Common myeloid progenitor, CD34-positive (primary cell): ENCODE data around the gene CNNM1.

ENCODE experiments used
- CTCF ChIA-PET: fragments of 350-600 bp; sonication (Branson Sonifier 250); formaldehyde crosslinking; loops from one replicate; lab custom pipeline; 2021; ENCODE audit warnings: antibody characterized with exemption; lab: Charles Lee
- POLR2A ChIA-PET: fragments of 350-600 bp; sonication (Branson Sonifier 250); formaldehyde crosslinking; loops from one replicate; lab custom pipeline; 2021; ENCODE audit warnings: antibody characterized with exemption; lab: Charles Lee
- DNase-seq, 3 donors: peaks; one replicate each; pipeline versions ENCODE4 v3.0.0 to v3.0.0-alpha.2; 2013
- H3K27ac ChIP-seq, 2 experiments: 1 replicate in 1 of 2; 2 replicates in 1 of 2; pipeline ENCODE4 v1.7.0; 2013; ENCODE audit warnings: inconsistent platforms in 2 of 2, low read length in 2 of 2, mild to moderate bottlenecking in 2 of 2, low read depth in 1 of 2, moderate library complexity in 1 of 2; ENCODE audit not compliant: severe bottlenecking in 2 of 2, insufficient read depth in 1 of 2, poor library complexity in 1 of 2
- H3K27me3 ChIP-seq, 5 experiments: replicated peaks in 2 of 5; 1 replicate in 3 of 5; 2 replicates in 2 of 5; pipeline versions ENCODE4 v1.6.1 to v1.7.0; 2013; ENCODE audit warnings: low read length in 4 of 5, mild to moderate bottlenecking in 2 of 5, moderate library complexity in 2 of 5, inconsistent platforms in 1 of 5; ENCODE audit not compliant: insufficient read depth in 5 of 5, control insufficient read depth in 4 of 5
- H3K36me3 ChIP-seq, 4 experiments: 1 replicate in 2 of 4; 2 replicates in 2 of 4; pipeline versions ENCODE4 v1.6.1 to v1.7.0; 2013; ENCODE audit warnings: low read length in 3 of 4, control low read depth in 1 of 4, mild to moderate bottlenecking in 1 of 4; ENCODE audit not compliant: control insufficient read depth in 4 of 4, insufficient read depth in 4 of 4
- H3K4me1 ChIP-seq, 4 experiments: 1 replicate in 3 of 4; 2 replicates in 1 of 4; pipeline versions ENCODE4 v1.6.1 to v1.7.1; 2013; ENCODE audit warnings: low read length in 3 of 4, mild to moderate bottlenecking in 3 of 4, control low read depth in 1 of 4, inconsistent platforms in 1 of 4, moderate library complexity in 1 of 4; ENCODE audit not compliant: control insufficient read depth in 4 of 4, insufficient read depth in 4 of 4; ENCODE audit errors: control extremely low read depth in 1 of 4
- H3K4me3 ChIP-seq, 7 experiments: 1 replicate in 4 of 7; 2 replicates in 3 of 7; pipeline versions ENCODE4 v1.5.1 to v1.7.0; 2013; ENCODE audit warnings: mild to moderate bottlenecking in 7 of 7, low read length in 6 of 7, moderate library complexity in 6 of 7, inconsistent platforms in 2 of 7, low read depth in 2 of 7, control low read depth in 1 of 7; ENCODE audit not compliant: insufficient read depth in 4 of 7, control insufficient read depth in 1 of 7; ENCODE audit errors: extremely low read depth in 1 of 7
- H3K9me3 ChIP-seq, 5 experiments: 1 replicate in 4 of 5; 2 replicates in 1 of 5; pipeline versions ENCODE4 v1.6.1 to v1.7.1; 2013; ENCODE audit warnings: low read length in 4 of 5, mild to moderate bottlenecking in 2 of 5, inconsistent platforms in 1 of 5, low read depth in 1 of 5, moderate library complexity in 1 of 5; ENCODE audit not compliant: control insufficient read depth in 4 of 5, insufficient read depth in 2 of 5; ENCODE audit errors: control extremely low read depth in 1 of 5
- WGBS: methylation state at CpG from one replicate; pipeline ENCODE4 v1.1.5; 2013; ENCODE audit not compliant: insufficient coverage; 5-methylcytosine and 5-hydroxymethylcytosine counted together

Gene CNNM1

DNA sequence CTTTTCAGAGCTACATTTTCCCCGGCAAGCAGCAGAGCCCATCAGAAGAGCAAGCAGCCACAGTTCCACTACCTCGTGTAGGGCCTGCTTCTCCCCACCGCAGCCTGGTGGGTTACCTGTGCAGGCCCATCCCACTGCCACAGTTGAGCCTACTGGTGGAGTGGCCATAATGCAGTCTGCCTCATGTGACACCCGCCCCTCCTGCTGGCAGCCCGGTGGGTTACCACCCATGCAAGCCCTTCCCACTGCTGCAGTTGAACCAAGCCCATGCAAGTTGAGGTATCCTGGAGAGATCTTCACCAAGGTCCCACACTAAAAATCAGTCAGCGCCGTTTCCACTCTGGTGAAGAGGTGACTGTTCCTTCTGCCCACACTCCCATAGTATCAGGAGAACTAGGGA, 32.1 kb upstream of the CNNM1 start:
- peaks cover 0 to 3% (median 0%) of the 10 kb centered on the region in 5 experiments for H3K27me3 ChIP-seq
- ChIA-PET POLR2A (no interaction called here), CTCF (no interaction called here)
- peak in 1 of 3 donors; percentile 9 for DNase-seq
- no peaks in the 10 kb centered on the region for H3K9me3 ChIP-seq
- H3K4me3 ChIP-seq = no peak overlapping the region
- 100% methylated on average over 4 of the region's 7 CpGs for WGBS
- no peaks in the 10 kb centered on the region for H3K4me1 ChIP-seq
- H3K27ac ChIP-seq = no peak overlapping the region
- H3K36me3 ChIP-seq = no peaks in the 10 kb centered on the region

DNA sequence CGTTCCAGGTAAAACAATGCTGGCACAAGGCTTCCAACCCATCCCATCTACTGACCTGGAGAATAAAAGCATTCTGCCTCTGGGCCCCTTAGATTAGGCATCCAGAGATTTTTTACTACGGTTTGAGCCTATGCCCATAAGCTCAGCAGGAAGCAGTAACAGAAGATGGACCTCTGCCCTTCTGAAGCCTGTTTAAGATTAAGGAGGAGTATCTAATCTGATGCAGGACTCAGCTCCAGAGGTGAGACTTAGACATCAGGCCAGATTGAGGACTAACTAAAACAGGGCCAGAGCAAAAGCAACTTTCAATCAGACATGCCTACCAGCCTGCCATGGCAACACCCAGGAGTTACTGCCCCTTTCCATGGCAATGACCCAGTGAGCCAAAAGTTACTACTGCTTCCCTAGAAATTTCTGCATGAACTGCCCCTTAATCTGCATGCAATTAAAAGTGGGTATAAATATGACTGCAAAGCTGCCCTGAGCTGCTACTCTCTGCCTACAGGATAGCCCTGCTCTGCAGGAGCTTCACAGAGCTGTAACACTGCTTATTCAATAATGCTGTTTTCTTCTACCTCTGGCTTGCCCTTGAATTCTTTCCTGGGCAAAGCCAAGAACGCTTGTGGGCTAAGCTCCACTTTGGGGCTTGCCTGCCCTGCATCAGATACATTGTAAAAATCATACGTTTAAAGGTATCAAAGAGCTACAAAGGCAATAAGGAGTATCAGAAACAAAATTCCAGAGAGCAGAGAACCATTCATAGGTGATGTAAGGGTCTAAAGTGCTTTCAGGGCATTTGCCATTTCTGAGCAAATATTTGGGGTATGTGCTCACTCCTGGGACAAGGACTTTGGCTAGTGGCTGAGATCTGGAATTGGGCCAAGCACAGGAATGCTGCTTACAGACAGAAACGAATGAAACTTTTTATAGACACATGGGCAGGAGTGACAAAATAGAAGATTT, 25.0 kb upstream of the CNNM1 start:
- 50% methylated on average over 4 of the region's 5 CpGs for WGBS
- ChIA-PET CTCF (no interaction called here), POLR2A (no interaction called here)
- Histone ChIP-seq H3K27me3 (peaks cover 0 to 2% (median 0%) of the 10 kb centered on the region in 5 experiments), H3K9me3 (peaks cover 0 to 9% (median 0%) of the 10 kb centered on the region in 5 experiments), H3K27ac (no peak overlapping the region), H3K36me3 (no peaks in the 10 kb centered on the region), H3K4me3 (no peak overlapping the region), H3K4me1 (no peaks in the 10 kb centered on the region)
- no peak for DNase-seq

DNA sequence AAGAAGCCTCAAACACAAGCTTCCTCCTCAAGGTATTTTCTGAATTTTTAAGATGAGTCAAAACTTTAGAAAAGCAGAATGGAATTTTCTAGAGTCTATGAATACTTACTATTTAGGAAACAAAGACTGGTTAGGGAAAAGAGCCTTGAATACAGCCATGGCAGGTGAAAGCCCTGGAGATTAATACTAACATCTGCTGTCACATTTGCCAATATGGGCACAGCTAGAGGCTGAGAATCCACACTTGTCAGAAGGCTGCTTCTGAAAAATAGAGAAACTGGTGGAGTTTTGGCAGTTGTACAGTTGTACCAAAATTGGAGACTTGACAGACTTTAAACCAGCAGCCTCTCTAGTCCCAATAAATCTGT, 24.3 kb upstream of the CNNM1 start:
- ChIA-PET POLR2A (no interaction called here), CTCF (no interaction called here)
- Histone ChIP-seq H3K9me3 (peaks cover 0 to 15% (median 4%) of the 10 kb centered on the region in 5 experiments), H3K36me3 (no peaks in the 10 kb centered on the region), H3K27ac (no peak overlapping the region), H3K4me1 (no peaks in the 10 kb centered on the region), H3K27me3 (peaks cover 0 to 2% (median 0%) of the 10 kb centered on the region in 5 experiments), H3K4me3 (no peak overlapping the region)
- no peak for DNase-seq

DNA sequence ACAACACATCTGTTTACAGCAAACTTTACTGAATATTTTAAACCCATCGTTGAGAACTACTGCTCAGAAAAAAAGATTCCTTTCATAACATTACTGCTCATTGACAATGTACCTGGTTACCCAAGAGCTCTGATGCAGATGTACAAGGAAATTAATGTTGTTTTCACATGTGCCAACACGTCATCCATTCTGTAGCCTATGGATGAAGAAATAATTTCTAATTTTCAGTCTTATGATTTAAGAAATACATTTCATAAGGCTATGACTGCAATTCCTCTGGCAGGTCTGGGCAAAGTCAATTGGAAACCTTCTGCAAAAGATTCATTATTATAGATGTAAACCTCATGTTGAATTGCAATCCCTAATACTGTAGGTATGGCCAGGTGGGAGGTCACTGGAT, 16.7 kb upstream of the CNNM1 start:
- peaks cover 0 to 8% (median 2%) of the 10 kb centered on the region in 5 experiments for H3K27me3 ChIP-seq
- POLR2A ChIA-PET = no interaction called here
- H3K4me3 ChIP-seq = no peak overlapping the region
- no peak for DNase-seq
- CTCF ChIA-PET = no interaction called here
- no CpG with 5 or more reads among the region's 2 CpGs for WGBS
- no peak overlapping the region for H3K27ac ChIP-seq
- H3K4me1 ChIP-seq = no peaks in the 10 kb centered on the region
- H3K9me3 ChIP-seq = peaks cover 0 to 21% (median 9%) of the 10 kb centered on the region in 5 experiments
- no peaks in the 10 kb centered on the region for H3K36me3 ChIP-seq

DNA sequence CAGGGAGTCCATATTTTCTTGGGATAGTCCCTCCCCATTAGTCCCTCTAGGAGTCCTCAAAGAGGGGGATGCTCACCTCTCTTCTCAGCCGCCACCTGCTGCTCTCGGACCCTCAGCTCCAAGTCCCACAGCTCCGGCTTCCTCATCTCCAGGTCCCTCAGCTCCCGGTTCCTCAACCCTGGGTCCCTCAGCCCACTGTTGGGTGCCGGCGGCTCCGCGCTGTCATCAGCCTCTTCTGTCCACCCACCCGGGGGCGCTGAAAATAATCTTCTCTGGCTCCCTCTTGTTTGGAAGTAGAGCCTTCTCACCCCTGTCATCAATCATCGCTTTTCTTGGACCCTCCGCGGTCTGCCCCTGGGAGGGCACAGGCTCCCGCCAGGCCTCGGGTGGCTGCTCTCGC, 13.3 kb upstream of the CNNM1 start:
- POLR2A ChIA-PET = no interaction called here
- DNase-seq = no peak
- Histone ChIP-seq H3K27ac (no peak overlapping the region), H3K9me3 (peaks cover 0 to 6% (median 3%) of the 10 kb centered on the region in 5 experiments), H3K4me1 (no peaks in the 10 kb centered on the region), H3K4me3 (no peak overlapping the region), H3K36me3 (no peaks in the 10 kb centered on the region), H3K27me3 (peaks cover 0 to 8% (median 2%) of the 10 kb centered on the region in 5 experiments)
- CTCF ChIA-PET = no interaction called here
- WGBS = 97% methylated on average over 16 of the region's 16 CpGs

DNA sequence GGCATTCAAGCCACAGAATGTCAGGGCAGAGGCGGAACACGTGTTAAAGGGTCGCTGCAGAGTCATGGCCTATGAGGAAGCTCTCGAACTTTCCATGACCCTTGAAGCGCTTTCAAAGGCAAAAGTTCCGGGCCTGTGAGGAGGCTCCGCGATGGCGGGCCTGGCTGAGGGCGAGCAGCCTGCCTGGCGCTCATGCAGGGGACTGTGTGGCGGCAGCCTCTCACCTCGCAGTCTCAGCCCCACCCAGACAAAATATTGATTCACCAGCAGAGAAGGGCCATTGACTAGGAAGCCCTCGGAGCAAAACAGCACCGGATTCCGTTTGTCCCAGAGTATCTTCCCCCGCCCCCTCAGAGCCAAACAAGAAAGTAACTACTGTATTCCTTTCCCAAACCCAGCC, 12.8 kb upstream of the CNNM1 start:
- Histone ChIP-seq H3K36me3 (no peaks in the 10 kb centered on the region), H3K27me3 (peaks cover 0 to 8% (median 2%) of the 10 kb centered on the region in 5 experiments), H3K4me3 (no peak overlapping the region), H3K4me1 (no peaks in the 10 kb centered on the region), H3K27ac (no peak overlapping the region), H3K9me3 (peaks cover 0 to 5% (median 3%) of the 10 kb centered on the region in 5 experiments)
- 90% methylated on average over 14 of the region's 17 CpGs for WGBS
- ChIA-PET POLR2A (no interaction called here), CTCF (no interaction called here)
- DNase-seq = peak in 2 of 3 donors; percentile 7 to 20

DNA sequence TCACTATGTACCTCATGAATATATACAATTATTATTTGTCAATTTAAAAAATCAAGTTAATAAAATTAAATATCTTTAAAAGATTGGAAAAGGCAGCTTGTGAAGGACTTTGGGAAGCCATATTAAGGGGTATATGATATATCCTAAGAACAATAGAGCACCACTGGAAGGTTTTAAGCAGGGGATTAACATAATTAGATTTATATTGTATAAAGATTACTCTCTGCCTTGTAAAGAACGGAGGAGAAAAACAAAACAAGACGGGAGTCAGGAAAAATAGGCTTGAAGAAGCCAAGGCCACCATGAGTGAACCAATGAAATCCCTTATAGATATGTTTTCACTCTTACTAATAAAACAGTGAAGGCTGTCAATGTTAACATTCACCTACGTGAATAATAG, 11.1 kb upstream of the CNNM1 start:
- peaks cover 0 to 13% (median 4%) of the 10 kb centered on the region in 5 experiments for H3K27me3 ChIP-seq
- H3K9me3 ChIP-seq = peaks cover 0 to 2% (median 0%) of the 10 kb centered on the region in 5 experiments
- H3K27ac ChIP-seq = no peak overlapping the region
- no CpG with 5 or more reads among the region's 3 CpGs for WGBS
- no peaks in the 10 kb centered on the region for H3K36me3 ChIP-seq
- no peak for DNase-seq
- no peak overlapping the region for H3K4me3 ChIP-seq
- ChIA-PET CTCF (no interaction called here), POLR2A (no interaction called here)
- H3K4me1 ChIP-seq = no peaks in the 10 kb centered on the region
